Endothelial cell of umbilical vein (primary cell): ENCODE data around the gene PI3.

Source experiments
- CTCF ChIP-seq, 2 donors: IDR thresholded peaks; 1 replicate in 1 of 2; 2 replicates in 1 of 2; pipeline ENCODE4 v1.5.1; 2011; ENCODE audit warnings: low read length in 2 of 2, mild to moderate bottlenecking in 2 of 2, moderate library complexity in 2 of 2, control low read depth in 1 of 2, inconsistent platforms in 1 of 2, low read depth in 1 of 2; ENCODE audit not compliant: insufficient read depth in 1 of 2; ENCODE audit errors: extremely low read depth in 1 of 2
- EZH2 ChIP-seq: IDR thresholded peaks from 2 replicates; pipeline ENCODE4 v1.6.1; 2012; ENCODE audit warnings: borderline replicate concordance, low read depth, mild to moderate bottlenecking, moderate library complexity, low read length, inconsistent platforms; ENCODE audit not compliant: severe bottlenecking
- JUN ChIP-seq: IDR thresholded peaks from 2 replicates; pipeline ENCODE4 v1.6.1; 2011; ENCODE audit warnings: borderline replicate concordance, low read depth; ENCODE audit not compliant: insufficient read length, insufficient read depth
- POLR2A ChIP-seq: IDR thresholded peaks from 2 replicates; pipeline ENCODE4 v1.6.1; 2012; ENCODE audit warnings: low read depth, mild to moderate bottlenecking, control low read depth, low read length
- POLR2AphosphoS5 ChIP-seq: IDR thresholded peaks from 2 replicates; pipeline ENCODE4 v1.6.1; 2012; ENCODE audit warnings: low read depth, mild to moderate bottlenecking, control low read depth, low read length, moderate library complexity; ENCODE audit not compliant: insufficient read depth

DNA sequence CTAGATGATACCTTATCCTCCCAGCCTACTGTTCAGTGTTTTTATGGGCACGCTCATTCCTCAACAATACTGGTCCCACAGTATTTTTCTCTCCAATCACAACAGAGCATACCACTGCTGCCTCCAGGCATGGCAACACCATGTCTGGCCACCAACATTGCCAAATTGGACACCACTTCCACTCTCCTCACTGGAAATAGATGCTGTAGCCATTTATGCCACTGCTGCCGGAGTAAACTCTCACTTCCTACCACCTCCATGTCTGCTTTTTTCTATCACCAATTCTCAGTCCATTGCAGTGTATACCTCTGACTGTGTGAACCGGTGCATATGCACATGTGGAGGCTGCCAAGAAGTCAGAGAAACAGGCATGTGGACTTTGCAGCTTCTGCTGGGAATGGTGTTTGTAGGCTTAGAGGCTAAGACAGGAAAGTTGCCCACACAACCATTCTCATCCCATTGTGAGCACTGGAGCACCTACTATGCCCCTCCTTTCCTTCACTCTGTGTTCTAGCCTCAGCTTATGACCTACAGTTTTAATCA is 14.4 kb downstream of the PI3 start:
- TF ChIP-seq POLR2A (no peak), CTCF (IDR thresholded peaks at IDR 0.05; ENCODE audit: extremely low read depth in 1 of 2, insufficient read depth in 1 of 2, low read depth in 1 of 2, low read length in 2 of 2) (no peak), POLR2AphosphoS5 (no peak), JUN (no peak), EZH2 (no peak)
